C4-2B (cell line): ENCODE data around the gene SIGLEC10.

Source experiments
- H3K27ac ChIP-seq: fragments of 450-650 bp; 2 replicates; pipeline ENCODE4 v1.5.1; 2017
- CTCF ChIP-seq: fragments of 450-650 bp; conservative IDR thresholded peaks from 2 replicates; pipeline ENCODE4 v1.5.1; 2017; ENCODE audit warnings: mild to moderate bottlenecking
- ZFX ChIP-seq: fragments of 450-650 bp; IDR thresholded peaks from 2 replicates; pipeline ENCODE4 v1.6.1; 2017

SIGLEC10 gene

DNA sequence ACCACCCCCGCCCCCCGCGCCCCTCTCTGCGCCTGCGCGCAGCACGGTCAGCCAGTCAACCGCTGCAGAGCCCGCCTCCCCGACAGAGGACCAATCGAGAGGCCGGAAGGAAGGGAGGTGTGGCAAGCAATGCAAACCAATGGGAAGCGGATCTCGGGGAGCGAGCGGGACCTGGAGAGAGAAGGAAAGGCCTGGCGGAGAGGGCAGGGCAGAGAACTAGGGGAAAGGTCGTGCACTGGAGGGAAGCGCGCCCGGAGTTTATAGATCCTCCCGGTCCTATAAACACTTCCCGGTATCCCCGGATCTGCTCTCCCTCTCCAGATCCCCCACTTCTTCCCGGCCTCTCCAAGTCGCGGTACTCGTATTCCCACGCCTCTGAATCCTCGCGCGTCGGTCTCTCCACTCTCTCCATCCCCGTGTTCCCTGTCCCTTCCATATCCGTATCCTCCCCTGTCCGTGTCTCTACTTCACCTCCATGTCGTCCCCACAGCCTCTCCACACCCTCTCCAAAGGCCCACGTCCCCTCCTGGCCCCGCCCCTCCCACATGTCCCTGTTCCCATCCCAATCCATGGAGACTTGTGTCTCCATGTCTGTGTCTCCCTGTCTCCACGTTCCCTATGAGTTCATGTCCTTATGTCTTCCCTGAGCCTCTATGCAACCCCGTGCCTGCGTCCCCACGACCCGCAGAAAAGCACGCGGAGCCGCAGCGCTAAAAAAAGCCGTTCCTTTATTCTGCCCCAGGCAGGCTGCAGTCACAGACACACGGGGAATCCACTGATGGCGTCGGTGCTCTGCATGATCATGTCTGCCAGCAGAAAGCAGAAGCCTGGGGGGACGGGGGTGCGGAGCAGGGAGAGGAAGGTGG is 50.8 kb downstream of the SIGLEC10 start:
- H3K27ac ChIP-seq, result peak overlapping the region; percentile 93
- TF ChIP-seq ZFX (no peak), CTCF (no peak)

- no peak for TF ChIP-seq ZFX
- no peak for TF ChIP-seq CTCF
- peak within 1 kb of the TSS; percentile 93 for H3K27ac ChIP-seq
Observed at GRCh38 chr19:51365965-51366388, 51.5 kb downstream of the SIGLEC10 start, which contains the start of gene ETFB. ETFB (minus strand) TSS chr19:51366388; CDS start chr19:51366326, 62 bp downstream.

DNA sequence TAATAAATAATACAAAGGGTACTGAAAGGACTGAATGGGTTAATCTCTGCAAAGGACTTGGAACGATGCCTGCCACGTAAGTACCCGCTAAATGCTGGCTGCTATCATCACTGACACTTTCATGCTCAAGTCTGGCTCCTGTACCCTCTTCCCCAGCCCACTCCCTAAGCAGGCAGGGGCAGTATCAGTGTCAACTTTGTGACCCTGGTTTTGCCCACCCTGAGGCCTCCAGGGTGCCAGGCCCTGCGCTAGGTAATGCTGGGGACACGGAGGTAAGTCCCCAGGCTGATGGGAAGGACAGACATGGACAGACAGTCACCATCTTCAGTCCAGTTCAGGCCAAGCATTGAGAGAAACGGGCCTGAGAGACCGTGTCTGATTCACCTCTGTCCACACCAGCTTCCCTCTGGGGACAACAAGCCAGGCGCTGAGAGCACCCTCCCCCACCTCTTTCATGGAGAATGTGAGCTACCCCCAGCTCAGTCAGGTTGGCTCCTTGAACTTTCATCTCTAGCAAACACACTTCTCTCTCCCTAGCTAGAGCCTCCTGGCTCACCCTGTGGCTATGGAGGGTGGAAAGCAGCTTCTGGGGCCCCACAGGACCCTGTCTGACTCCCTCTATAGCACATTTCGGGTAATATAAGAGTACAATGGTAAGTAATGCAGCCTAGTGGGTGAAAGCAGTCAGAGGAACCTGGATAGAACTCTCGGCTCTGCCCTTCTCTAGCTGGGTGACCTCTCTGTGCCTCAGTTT is 52.1 kb downstream of the SIGLEC10 start:
- TF ChIP-seq CTCF, result no peak
- TF ChIP-seq ZFX, result no peak
- H3K27ac ChIP-seq, result peak overlapping the region; percentile 93

- TF ChIP-seq CTCF, result no peak
- TF ChIP-seq ZFX, result no peak
- H3K27ac ChIP-seq, result peak overlapping the region; percentile 93; the same call in 1 of the 2 replicates
Observed at GRCh38 chr19:51364200-51365106, 53.0 kb downstream of the SIGLEC10 start.

DNA sequence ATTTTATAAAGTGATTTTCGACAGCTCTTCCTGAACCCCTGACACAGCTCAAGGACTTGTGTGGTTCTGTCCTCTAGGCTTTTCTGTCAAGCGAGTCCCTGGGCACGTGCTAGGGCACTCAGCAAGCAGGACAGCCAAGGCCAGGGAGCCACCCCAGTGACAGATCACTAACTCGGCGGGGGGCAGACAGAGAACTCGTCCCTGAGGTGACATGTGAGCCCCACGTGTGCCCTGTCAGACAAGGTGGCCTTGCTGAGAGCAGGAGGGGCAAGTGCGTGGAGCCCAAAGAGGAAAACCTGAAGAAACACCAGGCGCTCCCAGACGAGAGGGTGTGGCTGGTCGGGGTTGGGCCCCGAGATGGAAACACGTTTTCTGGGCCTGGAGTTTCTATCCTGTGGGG is 56.2 kb downstream of the SIGLEC10 start:
- TF ChIP-seq ZFX (no peak), CTCF (no peak)
- no peak overlapping the region for H3K27ac ChIP-seq
